HepG2 (cell line): Measurements from ENCODE around the gene MRLN.

ENCODE experiments used
- MAX ChIP-seq: IDR thresholded peaks from 2 replicates; pipeline ENCODE4 v1.6.1; 2012; ENCODE audit warnings: inconsistent platforms
- NFE2 ChIP-seq: sonication (generic); formaldehyde crosslinking; IDR thresholded peaks from 2 replicates; pipeline ENCODE4 v1.4.0; 2020; ENCODE audit warnings: missing genetic modification reagents
- PAXIP1 ChIP-seq: sonication (generic); formaldehyde crosslinking; conservative IDR thresholded peaks from 2 replicates; pipeline ENCODE4 v1.4.0; 2020; ENCODE audit warnings: mild to moderate bottlenecking, missing genetic modification reagents, moderate library complexity
- SP1 ChIP-seq, 2 experiments: fragments of 450-650 bp in 1 of 2; sonication (generic) in 1 of 2; formaldehyde crosslinking in 1 of 2; IDR thresholded peaks; 2 replicates each; pipeline versions ENCODE4 v1.4.0 to v1.6.1; 2016 to 2020; ENCODE audit warnings: missing genetic modification reagents in 1 of 2
- TF ChIP-seq, protein P1 (sequence below): sonication (generic); formaldehyde crosslinking; IDR thresholded peaks from 2 replicates; pipeline ENCODE4 v1.5.0; 2020; ENCODE audit warnings: mild to moderate bottlenecking, missing genetic modification reagents, moderate library complexity

- TF ChIP-seq, protein P1, sequence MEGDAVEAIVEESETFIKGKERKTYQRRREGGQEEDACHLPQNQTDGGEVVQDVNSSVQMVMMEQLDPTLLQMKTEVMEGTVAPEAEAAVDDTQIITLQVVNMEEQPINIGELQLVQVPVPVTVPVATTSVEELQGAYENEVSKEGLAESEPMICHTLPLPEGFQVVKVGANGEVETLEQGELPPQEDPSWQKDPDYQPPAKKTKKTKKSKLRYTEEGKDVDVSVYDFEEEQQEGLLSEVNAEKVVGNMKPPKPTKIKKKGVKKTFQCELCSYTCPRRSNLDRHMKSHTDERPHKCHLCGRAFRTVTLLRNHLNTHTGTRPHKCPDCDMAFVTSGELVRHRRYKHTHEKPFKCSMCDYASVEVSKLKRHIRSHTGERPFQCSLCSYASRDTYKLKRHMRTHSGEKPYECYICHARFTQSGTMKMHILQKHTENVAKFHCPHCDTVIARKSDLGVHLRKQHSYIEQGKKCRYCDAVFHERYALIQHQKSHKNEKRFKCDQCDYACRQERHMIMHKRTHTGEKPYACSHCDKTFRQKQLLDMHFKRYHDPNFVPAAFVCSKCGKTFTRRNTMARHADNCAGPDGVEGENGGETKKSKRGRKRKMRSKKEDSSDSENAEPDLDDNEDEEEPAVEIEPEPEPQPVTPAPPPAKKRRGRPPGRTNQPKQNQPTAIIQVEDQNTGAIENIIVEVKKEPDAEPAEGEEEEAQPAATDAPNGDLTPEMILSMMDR (CRISPR knock-in tag), result no peak
- no peak for TF ChIP-seq MAX
- TF ChIP-seq NFE2 (CRISPR knock-in tag), result no peak
- no peak for TF ChIP-seq PAXIP1
- TF ChIP-seq SP1 (IDR thresholded peaks at IDR 0.05), result no peak
- no peak for TF ChIP-seq SP1 (CRISPR knock-in tag; IDR thresholded peaks at IDR 0.05)
Observed at GRCh38 chr10:59773088-59773487, 19.8 kb upstream of the MRLN start.
